Inferior parietal cortex (tissue), 1 donor: ENCODE results near the gene STX16.

Experiments
- DNase-seq: peaks from one replicate; pipeline ENCODE4 v3.0.0-alpha.2; 2016; ENCODE audit errors: extremely low spot score

The STX16 gene

DNA sequence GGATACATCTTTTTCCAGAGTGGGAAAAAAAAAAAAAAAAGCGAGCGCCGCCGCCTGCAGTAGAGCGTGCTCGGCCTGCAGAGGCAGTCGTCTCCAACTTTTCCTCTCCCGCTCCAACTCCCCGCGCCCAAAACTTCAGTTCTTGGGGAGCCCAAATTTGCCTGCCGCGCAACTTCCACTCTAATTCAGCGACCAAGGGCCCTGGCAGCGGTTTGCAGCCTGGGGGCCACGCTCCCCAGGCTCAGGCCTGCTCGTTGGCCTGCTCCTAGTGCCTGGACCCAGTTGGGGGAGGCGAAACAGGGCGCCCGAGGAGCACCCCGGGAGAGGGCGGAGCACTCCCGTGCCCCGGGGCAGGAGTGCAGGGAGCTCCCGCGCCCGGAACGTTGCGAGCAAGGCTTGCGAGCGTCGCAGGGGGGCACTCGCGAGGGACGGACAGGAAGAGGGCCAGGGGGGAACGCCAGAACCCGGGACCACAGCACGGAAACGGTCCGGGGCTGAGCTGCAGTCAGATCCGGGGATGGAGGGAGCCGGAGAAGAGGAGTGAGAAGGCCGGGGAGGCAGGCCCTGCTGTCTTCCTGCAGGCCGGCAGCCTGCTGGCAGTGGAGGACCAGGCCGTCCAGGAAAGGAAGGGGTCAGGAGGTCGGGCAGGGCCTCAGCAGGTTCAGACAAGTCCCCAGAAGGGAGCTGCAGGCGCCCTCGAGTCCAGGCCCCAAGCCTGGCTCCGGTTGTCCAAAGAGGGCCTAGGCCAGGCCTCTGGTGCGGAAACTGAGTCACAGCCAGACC is at the start of gene STX16:
STX16 (plus strand) TSS at position 508 of the 783 bp plus-strand sequence. CDS start 724 bp downstream, outside the sequence.
- peak; percentile 85 for DNase-seq

DNA sequence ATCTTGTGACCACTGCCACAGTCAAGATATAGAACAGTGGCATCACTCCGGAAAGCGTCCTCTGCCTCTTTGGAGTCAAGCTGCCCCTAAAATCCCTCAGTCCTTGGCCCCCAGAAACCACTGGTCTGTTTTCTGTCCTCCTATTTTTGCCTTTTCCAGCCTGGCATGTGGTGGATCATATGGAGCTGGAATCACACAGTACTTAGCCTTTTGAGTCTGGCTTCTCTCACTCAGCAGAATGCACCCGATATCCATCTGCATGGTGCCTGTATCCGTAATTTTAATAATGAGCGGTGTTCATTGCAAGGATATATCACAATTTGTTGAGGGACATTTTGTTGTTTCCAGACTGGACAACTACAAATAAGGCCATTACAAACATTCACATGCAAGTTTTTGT is 49.0 kb upstream of the STX16 start:
- no peak for DNase-seq

DNA sequence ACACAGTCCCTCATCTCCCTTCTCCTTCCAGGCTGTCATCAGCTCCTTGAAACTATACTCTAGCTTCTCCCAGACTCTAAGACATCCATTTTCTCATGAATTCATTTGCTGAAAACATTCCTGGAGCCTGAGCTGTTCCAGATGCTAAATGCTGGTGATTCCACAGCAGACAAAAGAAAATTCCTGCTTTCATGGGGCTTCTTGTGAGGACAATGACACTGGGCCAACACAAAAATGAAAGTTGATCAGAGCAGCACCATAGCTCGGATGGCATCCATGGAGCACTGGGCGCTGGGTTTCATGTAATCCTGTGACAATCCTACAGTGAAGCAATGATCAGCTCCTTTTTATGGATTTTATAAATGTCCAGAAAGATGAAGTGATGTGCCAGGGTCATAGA is 47.4 kb upstream of the STX16 start:
- DNase-seq = no peak

- no peak for DNase-seq
Observed at GRCh38 chr20:58604128-58604881, 46.8 kb upstream of the STX16 start.

DNA sequence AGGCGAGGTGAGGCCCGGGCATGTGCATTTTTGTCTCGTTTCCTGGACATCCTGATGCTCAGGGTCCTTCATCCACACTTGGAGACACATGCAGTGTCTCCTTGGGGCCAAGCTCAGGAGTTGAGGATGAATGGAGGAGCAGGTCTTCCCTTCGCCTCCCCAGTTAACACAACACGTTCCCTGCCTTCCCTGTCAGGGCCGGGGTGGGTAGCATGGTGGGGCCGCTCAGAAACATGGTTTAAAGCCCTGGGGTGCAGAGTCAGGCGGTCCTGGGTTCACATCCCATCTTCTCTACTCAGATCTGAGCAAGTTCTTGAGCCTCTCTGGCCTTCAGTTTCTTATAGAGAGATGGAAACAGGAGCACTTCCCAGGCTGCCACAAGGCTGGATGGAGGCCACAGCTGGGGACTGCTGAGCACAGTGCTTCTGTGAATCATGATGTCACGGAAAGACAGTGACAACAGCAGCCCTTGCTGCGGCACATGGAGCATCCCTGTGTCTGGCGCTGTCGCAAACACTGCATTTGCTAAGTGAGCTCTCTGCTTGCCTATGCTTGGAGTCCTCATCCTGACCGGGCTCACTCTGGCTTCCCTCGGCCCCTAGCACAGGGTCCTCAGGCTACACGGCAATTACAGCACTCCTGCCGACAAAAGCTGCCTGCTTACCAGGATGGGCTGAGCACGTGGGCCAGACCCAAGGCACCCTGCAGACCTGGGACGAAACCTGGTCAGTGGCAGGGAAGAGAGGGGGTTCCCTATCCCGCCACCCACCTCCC is 45.6 kb upstream of the STX16 start:
- DNase-seq = no peak

- DNase-seq = no peak
Observed at GRCh38 chr20:58606184-58606583, 44.9 kb upstream of the STX16 start.

GRCh38 chr20:58608096-58608840 is 42.8 kb upstream of the STX16 start:
- DNase-seq = no peak

- no peak for DNase-seq
Observed at GRCh38 chr20:58609026-58609425, 42.1 kb upstream of the STX16 start.

DNA sequence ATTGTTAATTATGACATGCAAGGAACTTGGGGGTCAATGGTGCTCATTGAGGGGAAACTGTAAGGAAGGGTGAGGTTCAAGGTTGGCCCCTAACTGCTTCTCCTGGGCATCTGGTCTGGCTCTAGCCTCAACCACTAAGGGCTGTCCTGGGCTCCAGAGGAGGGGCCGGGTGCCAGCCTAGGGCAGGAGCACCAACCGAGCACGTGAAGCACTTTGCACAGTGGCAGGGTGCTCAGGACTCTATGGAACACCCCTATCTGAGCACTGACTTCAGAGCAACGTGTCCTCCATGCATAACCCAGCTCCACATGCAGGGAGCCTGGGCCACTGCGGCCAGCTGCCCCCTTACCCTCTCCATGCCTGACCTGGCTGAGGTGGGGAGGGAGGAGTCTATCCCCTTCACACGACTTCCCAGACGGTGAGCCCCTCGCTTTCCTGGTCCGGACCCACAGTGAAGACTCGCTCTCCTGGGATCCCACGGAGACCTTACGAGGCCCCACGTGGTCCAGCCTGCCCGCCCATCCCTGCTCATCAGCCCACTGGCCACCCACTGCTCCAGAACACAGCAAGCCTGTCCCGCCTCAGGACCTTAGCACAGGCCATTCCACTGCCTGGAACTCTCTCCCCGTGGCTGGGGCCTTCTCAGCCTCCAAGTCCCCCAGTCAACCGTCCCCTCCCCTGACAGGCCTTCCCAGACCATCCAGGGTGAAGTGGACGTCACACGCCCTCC is 40.8 kb upstream of the STX16 start:
- no peak for DNase-seq

- DNase-seq = no peak
Observed at GRCh38 chr20:58610811-58611210, 40.3 kb upstream of the STX16 start.

- no peak for DNase-seq
Observed at GRCh38 chr20:58611236-58612030, 39.6 kb upstream of the STX16 start.

DNA sequence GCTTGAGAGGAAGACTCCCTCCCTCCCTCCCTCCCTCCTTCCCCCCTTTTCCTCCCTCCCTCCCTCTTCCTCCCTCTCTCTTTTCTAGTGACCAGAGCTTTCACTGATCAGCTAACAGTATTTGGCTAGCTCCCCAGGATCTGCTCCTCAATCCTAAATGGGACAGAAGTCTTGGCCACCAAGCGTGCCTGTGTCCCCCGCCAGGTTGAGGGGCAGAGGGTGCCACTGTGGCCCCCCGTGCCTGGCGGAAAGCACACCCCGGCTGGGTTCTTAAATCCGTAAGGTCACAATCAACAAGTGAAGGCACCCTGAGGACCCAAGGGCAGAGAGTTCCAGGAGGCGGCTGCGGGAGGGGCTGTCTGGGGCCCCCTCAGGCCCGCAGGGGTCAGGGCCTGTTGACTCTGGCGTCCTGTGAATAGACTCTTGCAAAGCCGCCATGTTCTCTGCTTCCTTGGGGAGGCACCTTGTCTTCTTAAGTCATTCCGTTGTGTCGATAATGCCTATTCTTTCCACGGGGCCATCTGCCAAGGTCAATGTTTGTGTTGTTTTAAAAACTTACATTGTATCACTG is 38.9 kb upstream of the STX16 start:
- no peak for DNase-seq

DNA sequence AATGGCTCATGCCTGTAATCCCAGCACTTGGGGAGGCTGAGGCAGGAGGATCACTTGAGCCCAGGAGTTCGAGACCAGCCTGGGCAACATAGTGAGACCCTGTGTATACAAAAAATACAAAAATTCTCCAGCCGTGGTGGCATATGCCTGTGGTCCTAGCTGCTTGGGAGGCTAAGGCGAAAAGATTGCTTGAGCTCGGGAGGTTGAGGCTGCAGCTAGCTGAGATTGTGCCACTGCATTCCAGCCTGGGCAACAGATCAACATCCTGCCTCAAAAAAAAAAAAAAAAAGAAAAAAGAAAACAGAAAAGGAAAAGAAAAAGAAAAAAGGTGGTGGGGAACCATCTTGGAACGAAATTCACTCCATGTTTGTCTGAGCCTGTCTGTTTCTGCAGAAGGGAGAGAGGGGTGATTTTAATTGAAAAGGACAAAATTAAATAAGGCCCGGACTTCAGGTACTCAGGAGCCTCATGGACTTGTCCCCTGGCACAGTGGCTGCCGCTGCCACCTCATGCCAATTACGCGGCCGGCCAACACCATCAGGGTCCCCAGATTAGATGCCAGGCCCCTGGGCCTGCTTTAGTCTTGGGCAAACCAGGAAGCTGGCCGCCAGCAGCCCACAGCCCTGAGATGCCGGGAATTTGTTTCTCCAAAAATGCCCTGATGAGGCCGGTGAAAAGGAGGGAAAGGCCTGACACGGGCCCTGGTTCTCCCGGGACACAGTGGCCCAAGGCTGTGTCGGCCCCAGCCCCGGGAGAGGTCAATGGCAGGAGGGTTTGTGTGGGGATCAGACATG is 37.8 kb upstream of the STX16 start:
- DNase-seq = no peak

DNA sequence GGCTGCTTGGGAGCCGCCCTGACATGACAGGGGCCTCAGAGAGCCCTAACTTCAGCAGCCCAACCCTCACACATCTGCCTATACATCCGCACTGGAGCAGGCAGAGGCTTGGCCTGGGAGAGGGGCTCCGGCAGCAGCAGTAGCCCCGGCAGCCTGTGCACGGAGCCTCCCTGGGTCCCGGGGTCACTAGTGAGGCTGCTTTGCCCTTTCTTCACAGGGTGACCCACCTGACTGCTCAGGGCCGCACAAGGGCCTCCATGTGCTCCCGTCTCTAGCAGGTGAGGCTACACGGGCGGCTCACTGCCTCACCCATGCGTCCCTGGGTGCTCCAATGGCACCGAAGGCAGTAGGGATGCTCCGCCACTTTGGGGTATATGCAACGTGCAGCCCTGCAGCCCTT is 36.7 kb upstream of the STX16 start:
- DNase-seq = no peak

DNA sequence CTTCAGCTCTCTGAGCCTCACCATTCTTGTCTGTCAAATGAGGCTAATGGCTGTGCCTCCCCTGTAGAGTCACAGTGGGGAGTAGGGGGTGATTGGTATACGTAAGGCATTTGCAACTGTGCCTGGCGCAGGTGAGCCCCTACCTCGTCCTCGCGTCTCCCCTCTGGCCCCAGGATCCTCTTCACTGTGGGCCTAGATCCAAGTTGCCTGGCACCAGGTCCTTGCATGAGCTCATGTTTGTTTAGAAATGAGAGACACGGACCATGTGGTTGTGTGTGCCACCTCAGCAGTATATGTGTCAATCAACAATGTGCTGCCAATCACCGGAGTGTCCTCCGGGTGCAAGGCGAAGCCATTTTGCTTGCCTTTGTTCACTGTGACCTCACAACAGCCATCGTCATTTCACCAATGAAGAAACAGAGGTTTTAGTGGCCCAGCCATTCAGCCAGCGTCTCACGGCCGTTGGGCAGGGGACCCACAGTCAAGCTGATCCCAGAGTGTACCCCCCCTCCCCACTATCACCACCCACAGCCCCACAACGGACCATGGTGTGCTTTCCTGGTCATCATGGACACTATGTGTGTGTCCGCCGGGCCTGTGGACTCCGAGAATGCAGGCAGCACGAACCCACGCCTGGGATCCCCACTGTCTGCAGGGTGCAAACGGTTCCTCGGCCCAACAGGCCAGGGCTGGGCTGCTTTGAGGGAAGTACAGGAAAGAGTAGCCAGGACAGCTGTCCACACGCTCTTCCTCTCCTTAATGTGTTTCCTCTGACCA is 35.9 kb upstream of the STX16 start:
- no peak for DNase-seq

GRCh38 chr20:58616411-58616810 is 34.7 kb upstream of the STX16 start:
- DNase-seq = no peak

DNA sequence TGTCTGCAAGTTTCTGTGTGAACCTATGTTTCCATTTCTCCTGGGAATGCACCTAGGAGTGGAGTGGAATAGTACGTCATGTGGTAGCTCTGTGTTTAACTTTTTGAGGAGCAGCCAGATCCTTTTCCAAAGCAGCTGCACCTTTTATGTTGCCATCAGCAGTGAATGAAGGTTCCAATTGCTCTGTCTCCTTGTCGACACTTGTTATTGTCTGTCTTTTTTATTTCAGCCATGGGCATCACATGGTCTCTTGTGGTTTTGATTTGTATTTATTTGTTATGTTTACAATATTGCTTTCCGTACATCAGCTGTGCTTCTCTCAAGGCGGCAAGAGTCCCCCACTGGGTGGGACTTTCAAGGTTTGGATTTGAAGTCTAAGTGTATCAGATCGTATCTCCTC is 33.9 kb upstream of the STX16 start:
- no peak for DNase-seq

DNA sequence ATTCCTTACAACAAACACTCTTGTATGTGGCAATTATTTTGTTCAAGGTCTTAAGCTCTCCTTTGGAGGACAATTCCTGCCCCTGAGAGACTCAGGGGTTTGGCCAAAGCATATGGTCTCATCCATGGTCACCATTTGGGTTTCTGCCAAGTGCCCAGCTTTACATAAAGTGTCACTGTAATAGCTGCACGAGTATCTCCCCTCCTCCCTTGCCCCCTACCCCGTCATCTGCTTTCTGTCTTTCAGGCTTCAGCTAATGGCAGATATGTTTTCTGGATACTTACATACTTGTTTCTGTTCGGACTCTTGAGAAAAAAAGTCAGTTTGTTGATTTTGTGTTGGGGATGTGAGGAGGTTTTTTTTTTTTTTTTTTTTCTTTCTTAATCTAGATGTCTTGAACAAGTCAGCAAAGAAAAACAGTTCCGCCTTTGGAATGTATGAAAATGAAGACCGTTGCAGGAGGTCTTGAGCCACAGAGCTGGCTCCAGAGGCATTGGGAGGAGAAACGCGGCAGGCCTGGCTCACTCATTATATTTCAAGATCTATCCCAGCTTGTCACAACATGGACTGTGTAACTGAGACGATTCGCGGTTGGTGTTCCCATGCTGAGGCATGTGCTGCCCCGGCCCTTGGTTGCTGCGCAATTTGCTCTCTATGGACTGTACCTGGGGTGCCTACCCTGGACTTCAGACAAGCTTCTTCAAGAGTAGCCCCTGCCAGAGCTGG is 32.6 kb upstream of the STX16 start:
- no peak for DNase-seq
